HG02840 (cell line): ENCODE measurements around the gene GLTP.
"Not testable (repeated sequence)": the region's sequence is repeated elsewhere in the genome, so short reads cannot be mapped to it uniquely, and the experiment has no call there.

Experiments
- ATAC-seq: cut with Tn5 transposase; IDR thresholded peaks from one replicate; pipeline ENCODE4 v1.9.1; 2021; ENCODE audit warnings: mild to moderate bottlenecking, moderate library complexity, moderate number of reproducible peaks; ENCODE audit not compliant: unreplicated experiment, low FRiP score

The GLTP gene, protein sequence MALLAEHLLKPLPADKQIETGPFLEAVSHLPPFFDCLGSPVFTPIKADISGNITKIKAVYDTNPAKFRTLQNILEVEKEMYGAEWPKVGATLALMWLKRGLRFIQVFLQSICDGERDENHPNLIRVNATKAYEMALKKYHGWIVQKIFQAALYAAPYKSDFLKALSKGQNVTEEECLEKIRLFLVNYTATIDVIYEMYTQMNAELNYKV

DNA sequence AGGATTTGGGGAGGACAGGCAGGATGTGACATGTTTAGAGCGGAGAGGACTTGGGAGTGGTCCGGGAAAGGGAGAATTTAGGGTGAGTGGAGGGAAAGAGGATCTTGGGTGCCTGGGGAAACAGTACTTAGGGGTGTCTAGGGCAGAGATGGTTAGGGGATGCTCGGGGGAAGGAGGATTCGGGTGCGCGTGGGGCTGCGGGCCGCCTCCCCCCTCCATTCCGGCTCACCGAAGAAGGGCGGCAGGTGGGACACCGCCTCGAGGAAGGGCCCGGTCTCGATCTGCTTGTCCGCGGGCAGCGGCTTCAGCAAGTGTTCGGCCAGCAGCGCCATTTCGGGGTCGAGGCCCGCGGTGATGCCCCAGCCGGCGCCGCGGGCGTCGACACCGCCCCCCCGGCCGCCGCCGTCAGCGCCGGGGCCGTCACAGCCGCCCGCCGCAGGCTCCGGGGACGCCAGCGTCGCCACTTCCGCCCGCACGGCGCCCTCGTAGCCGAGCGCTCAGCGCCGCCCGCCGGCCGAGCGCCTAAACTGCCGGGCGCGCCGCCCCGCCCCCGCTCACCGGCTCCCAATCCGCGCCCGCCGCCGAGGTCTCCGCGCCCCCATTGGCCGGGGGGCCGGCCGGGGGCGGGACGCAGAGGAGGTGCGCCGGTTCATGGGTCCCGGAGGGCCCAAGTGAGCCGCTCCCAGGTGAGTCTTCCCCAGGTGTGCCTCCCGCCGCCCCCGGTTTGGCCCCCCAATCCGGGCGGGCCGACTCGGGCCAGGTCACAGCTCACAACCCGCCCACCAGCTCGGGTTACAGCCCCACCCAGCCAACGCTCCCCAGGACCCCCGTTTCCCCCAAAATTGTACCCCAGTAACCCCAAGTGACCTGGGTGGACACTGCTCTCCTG lies at the start of gene GLTP:
Gene GLTP, minus strand, starts transcription at position 499 of the 889 bp plus-strand sequence. Its CDS starts 167 bp downstream, at position 332.
- peak; percentile 91 for ATAC-seq

DNA sequence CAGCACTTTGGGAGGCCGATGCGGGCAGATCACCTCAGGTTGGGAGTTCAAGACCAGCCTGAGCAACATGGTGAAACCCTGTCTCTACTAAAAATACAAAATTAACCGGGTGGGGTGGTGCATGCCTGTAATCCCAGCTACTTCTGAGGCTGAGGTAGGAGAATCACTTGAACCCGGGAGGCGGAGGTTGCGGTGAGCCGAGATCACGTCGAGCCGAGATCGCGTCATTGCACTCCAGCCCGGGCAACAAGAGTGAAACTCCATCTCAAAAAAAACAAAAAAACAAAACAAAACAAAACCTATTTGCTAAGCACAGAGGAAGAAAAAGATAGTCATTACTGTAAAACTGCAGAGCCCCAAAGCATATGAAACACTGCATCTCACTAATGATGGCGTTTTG lies 49.0 kb upstream of the GLTP start:
- ATAC-seq: not testable (repeated sequence)

DNA sequence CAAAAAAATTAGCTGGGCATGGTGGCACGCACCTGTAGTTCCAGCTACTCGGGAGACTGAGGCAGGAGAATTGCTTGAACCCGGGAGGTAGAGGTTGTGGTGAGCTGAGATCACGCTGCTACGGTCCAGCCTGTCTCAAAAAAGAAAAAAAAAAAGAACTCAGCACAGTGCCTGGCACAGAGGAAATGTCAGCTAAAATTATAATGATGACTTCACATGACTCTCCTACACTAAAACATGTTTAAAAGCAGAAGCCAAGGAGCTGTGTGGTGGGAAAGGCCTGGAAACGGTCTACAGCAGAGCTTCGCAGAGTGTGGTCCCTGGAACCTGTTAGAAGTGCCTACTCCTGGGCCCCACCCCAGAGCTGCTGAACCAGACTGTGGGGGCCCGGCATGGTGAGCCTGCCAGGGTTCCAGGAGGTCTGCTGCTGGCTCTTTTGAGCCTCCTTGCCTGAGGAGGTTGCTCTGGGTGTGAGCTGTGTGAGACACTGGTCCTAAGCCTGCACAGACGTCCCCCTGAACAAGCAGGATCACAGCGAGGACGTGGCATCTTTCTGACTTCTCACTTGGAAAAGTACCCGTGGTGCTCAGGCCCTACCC lies 47.8 kb upstream of the GLTP start:
- ATAC-seq: no peak

DNA sequence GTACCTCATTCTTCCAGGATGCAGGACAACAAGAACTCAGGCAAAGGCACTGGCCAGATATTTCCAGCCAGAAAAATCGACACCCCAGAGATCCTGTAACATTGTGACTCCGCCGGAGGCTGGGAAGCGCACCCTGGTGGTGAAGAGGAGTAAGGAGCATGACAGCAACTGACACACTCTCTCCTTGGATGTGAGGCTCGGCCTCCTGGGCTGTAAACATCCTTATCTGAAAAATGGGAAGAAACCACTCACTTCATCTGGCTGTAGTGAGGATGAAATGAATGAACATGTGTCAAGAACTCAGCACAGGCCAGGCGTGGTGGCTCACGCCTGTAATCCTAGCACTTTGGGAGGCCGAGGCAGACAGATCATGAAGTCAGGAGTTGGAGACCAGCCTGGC lies 47.3 kb upstream of the GLTP start:
- no peak for ATAC-seq

DNA sequence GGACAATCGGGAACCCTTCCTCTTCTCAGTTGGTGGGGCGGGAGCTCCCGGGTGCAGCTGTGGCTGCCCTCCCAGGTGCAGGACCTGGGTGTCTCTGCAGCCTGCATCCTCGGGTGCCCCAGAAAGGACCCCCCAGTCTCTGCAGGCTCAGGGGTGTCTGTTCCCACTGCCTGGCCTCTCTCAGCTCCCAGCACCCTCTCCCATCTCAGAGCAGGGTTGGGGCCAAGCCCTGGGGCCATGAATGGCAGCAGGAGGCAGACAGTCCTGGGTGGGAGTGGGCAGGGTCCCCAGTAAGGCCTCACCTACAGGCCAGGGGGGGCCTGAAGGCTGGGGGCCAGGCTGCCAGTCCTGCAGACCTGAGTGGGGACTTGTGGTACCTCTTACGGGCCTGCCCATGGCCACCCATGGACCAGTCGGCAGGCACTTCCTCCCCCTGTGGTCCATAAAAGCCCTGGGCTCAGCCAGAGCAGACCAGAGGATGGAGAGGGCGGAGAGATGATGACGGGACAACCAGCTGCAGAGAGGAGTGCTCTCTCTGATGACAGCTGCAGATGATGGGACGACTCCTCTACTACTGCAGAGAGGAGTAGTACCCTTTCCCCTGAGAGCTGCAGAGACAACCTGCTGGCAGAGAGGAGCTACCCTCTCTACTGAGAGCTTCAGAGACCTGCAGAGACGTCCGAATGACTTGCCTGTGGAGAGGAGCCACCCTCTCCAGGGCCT lies 46.3 kb upstream of the GLTP start:
- ATAC-seq: no peak

DNA sequence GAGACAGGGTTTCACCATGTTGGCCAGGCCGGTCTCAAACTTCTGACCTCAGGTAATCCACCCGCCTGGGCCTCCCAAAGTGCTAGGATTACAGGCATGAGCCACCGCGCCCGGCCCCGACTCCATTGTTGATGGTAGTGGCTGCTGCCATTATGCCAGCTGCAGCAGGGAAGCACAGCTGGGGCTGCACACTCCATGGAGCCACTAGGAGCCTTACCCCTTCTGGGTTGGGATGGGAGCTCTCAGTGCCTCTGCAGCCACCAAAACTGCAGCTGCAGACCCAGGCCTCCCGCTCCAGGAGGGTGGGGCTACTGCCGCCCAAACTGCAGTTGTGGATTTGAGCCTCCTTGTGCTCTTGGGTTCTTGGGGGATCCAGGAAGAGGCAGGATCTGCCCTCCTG lies 45.7 kb upstream of the GLTP start:
- no peak for ATAC-seq

DNA sequence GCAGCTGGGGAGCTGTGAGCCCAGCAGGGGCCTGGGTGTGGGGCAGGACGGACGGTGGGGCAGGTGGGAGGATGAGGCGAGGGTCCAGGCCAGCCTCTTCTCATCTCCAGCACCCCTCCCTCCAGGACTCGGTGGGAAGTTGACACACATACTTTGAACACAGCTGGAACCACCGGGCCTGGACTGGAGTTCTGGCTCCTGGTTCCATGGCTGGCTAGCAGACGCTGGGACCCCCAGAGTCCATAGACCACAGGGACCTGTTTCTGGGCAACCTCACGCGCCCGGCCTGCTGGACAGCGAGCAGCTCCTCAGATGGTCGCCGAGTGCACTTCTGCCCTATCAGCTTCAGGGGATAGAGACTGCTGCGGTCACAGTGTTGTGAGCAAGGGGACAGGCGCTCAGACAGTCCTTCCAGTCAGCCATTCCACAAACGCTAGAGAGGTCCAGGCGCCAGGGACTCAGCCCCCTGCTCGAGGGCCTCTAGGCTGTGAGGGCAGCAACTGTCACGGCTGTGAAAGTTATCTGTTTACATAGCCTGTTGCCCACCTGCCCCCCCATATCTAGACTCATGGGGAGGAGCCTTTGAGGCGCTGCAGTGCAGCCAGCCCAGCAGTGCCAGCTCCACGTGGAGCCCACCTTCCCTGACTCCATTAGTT lies 45.0 kb upstream of the GLTP start:
- no peak for ATAC-seq

DNA sequence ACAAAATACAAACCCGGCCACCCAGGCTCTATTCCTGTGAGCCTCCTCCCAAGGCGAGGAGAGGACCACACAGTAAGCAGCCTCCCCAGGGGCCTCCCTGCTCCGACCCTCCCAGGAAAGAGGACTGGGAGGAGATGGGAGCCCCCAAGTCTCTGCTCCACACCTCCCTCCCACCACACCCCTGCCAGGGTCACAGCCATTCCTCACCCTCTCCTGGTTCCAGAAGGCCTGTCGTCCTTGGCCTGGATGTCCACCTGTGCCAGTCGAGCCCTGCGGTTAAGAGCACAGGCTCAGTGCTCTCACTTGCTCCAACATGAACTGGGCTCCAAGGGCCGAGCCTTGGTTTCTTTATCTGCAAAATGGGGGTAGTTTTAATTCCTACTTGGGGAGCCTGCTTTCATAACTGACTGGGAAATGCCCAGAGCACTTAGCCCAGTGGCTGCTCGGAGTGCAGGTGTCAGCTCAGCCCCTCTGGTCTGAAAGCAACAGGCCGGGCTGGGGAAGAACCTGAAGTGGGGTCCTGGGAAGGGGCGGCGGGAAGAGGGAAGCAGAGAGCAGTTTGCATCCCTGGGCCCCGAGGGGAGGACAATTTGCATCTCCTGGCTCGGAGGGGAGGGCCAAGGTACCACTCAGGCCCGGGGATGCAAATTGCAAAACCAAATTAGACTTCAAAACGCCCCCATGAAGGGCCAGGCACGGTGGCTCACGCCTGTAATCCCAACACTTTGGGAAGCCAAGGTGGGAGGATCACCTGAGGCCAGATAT lies 43.3 kb upstream of the GLTP start:
- no peak for ATAC-seq

DNA sequence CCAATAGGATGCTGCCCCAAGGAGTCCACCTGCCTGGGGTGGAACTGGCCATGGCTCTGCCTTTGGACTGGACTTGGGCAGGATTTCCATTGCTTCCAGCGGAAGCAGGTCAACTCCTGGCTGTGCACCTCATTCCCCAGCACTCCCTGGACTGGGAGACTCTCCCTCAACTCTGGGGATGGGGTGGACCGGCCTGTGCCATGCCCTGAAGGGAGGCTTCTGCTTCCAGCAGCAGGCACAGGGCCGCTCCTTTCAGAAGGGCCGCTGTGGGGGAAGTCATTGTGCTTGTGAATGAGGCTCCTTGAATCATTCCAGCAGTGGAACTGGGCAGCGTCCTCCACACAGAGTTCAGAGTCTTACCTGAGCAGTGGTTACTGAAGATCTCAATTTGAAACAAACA lies 42.7 kb upstream of the GLTP start:
- ATAC-seq: no peak

DNA sequence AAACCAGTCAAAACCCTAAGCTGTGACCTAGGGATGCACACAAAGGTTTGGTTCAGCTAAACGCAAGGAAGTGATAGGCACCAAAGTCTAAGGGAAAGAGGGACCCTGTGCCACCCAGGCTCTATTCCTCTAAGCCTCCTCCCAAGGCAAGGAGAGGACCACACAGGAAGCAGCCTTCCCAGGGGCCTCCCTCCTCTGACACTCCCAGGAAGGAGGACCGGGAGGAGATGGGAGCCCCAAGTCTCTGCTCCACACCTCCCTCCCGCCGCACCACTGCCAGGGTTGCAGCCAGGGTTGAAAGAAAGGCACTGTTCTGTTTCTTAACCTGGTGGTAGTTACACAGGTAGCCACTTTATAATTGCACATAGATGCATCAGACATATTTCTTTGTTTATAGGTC lies 41.6 kb upstream of the GLTP start:
- ATAC-seq: no peak

DNA sequence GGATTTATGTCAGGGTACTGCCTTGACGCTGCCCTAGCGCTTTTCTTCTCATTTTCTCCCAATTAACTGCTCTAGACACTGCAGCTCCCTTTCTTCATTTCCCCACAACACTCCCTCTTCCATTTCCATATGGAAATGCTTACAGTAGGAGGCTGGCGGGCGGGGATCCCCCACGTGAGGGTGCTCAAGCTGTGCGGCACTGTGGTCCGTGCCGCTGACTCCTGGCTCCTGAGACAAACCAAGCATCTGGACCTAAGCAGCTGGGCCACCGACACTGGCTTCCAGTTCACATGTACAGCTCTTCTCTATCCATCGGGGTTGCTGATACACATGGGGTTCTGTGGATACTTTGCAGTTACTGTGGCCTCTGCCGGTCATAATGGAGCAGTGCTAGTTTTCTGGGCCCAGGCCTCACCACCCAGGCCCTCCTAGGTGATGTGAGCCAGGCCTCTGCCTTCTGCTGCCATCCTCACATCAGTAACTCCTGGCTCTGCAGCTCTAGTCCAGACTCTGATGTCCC lies 40.0 kb upstream of the GLTP start:
- ATAC-seq: no peak

DNA sequence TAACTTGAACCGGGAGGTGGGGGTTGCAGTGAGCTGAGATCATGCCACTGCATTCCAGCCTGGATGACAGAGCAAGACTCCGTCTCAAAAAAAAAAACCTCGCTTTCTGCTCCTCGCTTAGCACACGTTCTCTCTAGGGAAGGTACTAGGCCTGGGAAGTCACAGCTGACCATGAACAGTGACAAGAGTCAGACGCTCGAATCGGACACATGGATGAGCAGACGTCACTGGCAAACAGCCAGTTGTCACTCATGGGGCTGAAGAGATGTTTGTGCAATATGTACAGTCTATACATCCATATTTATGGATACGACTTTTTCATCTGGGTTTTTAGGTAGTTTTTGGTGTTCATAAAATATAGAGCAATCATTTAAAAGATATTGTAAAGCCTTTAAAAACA lies 39.1 kb upstream of the GLTP start:
- ATAC-seq: no peak

DNA sequence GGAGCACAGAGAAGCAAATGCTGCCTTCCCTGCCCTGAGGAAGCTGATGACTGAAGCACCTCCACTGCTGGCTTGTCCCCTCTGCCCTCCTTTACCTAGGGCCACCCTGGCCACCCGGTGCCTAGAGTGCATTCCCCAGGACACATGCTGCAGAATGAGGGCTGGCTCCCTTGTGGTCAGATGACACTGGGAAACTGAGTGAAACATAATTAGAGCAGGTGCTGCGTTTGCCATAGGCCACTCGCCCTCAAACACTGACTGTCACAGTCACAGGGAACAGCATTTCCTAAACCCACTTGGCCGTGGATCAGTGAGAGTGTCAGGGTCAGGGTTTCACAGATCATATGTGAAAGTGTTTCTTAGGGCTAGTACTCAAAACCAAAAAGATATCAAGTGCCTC lies 35.7 kb upstream of the GLTP start:
- no peak for ATAC-seq

DNA sequence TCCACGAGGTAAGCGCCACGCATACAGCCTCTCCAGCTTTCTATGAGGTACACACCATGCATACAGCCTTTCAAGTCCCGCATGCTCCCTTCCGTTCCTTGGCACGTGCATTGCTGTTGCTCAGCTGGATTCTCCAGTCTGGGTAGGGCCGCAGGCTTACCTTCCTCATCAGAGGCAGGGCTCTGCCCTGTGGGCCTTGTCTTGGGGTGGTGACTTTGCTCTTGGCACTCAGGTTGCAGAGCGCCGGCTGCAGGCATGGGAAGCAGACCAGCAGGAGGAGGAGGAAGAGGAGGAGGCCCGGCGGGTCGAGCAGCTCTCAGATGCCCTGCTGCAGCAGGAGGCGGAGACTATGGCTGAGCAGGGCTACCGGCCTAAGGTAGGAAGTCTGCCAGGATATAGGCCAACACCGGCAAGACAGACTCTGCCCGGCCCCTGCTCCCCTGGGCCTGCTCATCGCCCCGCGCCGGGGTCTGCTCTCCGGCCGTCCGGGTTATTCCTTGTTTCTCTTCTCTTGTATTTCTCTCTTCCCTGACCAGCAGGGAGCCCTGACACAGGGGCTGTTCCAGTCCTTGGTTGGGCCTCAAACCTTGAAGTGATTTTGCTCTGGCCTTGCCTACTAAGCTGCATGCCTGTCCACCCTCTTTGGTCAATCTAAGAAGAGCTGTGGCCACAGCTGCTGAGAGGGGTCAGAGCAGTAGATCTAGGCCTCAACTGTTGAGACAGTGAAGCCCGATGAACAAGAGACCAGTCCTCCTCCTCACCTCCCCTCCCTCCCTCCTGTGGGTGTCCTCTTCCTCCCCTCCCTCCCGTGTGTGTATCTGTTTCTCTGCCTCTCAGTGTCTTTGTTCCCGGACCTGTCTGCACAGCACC lies 35.1 kb upstream of the GLTP start:
- ATAC-seq: no peak

DNA sequence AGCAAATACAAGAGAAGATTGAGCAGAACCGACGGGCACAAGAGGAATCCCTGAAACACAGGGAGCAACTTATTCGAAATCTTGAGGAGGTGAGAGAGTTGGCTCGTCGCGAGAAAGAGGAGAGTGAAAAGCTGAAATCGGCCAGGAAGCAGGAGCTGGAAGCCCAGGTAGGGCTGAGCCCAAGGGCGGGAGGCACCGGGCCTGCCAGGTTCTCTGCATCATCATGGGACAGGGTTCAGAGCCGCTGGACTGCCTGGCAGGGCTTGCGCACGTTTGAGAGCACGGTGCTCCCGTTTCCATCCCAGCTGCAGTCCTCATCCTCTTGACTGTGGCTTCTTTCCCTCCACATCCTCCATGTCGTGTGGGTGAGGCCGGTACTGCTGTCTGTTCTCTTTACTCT lies 34.1 kb upstream of the GLTP start:
- no peak for ATAC-seq

DNA sequence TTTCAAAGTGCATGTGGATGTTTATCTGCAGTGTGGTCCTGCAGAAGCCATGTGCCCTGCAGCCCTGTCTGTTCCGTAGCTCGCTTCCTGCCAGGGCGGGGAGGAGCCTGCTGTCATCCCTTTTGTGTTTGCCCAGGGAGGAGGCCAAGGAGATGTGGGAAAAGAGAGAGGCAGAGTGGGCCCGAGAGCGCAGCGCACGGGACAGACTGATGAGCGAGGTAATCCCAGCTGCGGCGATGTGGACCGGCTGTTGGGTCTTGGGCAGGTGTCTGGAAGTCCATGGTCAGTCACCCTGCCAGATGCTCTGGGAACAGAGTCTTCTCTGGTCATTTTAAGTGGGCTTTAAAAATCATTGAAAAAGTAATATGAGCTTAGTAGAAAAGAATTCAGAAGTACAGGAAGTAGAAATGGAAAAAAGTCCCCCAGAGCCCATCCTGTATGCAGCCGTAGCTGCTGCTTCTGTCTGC lies 32.5 kb upstream of the GLTP start:
- no peak for ATAC-seq

DNA sequence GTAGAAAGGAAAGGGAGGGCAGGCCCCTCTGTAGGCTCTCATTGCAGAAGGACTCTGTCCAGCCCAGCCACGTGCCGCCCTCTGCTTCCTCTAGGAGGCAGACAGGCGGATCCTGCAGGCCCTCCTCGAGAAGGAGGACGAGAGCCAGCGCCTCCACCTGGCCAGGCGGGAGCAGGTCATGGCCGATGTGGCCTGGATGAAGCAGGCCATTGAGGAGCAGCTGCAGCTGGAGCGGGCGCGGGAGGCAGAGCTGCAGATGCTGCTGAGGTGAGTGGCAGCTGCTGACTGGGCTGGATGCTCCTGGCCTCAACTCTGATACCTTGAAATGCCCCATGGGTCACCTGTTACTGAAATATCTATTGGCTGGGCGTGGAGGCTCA lies 30.6 kb upstream of the GLTP start:
- no peak for ATAC-seq

DNA sequence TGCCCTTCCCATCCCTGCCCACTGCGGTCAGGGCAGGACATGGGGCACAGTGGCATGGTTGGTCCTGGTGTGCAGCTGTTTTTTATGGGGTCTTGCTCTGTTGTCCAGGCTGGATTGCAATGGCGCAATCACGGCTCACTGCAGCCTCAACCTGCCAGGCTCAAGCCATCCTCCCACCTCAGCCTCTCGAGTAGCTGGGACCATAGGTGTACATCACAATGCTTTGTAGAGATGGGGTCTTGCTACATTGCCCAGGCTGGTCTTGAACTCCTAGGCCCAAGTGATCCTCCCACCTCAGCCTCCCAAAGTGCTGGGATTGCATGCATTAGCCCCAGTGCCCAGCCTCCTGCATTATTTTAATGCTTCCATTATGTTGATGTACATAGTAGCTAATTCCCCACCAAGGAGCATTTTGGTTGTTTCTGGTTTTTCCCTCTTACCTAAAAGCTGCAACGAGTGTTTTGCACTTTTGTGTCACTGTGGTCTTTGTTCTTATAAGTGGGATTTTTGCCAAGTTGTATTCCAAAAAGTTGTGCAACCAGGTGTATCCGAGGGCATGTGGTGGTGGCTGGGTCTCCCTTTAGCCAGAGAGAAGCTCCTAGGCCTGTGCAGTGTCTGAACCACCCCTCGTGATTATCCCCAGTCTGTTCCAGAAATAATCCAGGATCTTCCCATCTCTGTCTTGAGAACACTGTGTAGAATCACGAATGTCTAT lies 30.1 kb upstream of the GLTP start:
- no peak for ATAC-seq
